ENCODE results near the gene BRS3. TPM values are rescaled to one million over a fixed set of nuclear protein-coding genes. Genes with fewer than 3 reads are reported as not detected.

BRS3 gene
- total and polyA plus RNA-seq, 10 of the 15 experiments (the other 5 are each of a cell fraction or from before 2014, with no cell fraction given) = not detected

GRCh38 chrX:136447308-136447707 is 40.4 kb upstream of the BRS3 start:
- ChIA-PET CTCF (no interaction called here), SMC1A (ENCODE audit: uncharacterized antibody, unreplicated experiment) (no interaction called here), RAD21 (ENCODE audit: unreplicated experiment) (no interaction called here), POLR2A (no interaction called here)
- BruUV-seq (replicated peaks) = no TSS peak
- TF ChIP-seq ZNF24 (IDR thresholded peaks at IDR 0.05) (no peak), RUNX3 (IDR thresholded peaks at IDR 0.05; ENCODE audit: low read length) (no peak), JUND (IDR thresholded peaks at IDR 0.05; ENCODE audit: low read depth, low read length) (no peak), BCLAF1 (IDR thresholded peaks at IDR 0.05) (no peak), HDAC6 (IDR thresholded peaks at IDR 0.05; ENCODE audit: unreplicated experiment) (no peak), HSF1 (IDR thresholded peaks at IDR 0.05; ENCODE audit: low read depth, low read length) (no peak), NRF1 (conservative IDR thresholded peaks at IDR 0.05; ENCODE audit: low read depth, low read length) (no peak)
- no peaks in the 10 kb centered on the region for H3K9me3 ChIP-seq (replicated peaks; ENCODE audit: control insufficient read depth, insufficient read depth, low read length)
- no peak overlapping the region for H3K9ac ChIP-seq (ENCODE audit: control insufficient read depth, insufficient read depth, low read length)
- intact Hi-C loops (cut with micrococcal nuclease; ENCODE audit: unreplicated experiment) (no loop called here), in situ Hi-C loops (cut with MboI) (no loop called here)
- H3K4me3 ChIP-seq = no peak overlapping the region
- WGBS (ENCODE audit: insufficient coverage, insufficient replicate concordance, low lambda C conversion rate, missing lambda C conversion rate) = 35% methylated on average over 2 of the region's 2 CpGs
- H3K27ac ChIP-seq (ENCODE audit: control insufficient read depth, insufficient read depth) = no peak overlapping the region
- H3K4me2 ChIP-seq (ENCODE audit: control insufficient read depth, insufficient read depth) = no peak overlapping the region
- DNase-seq (ENCODE audit: low read depth, low spot score) (no peak), FAIRE-seq (no peak), ATAC-seq (no peak)
- no peaks in the 10 kb centered on the region for H3K27me3 ChIP-seq (replicated peaks in 1 of 2; ENCODE audit: control insufficient read depth in 2 of 2, insufficient read depth in 2 of 2, low read length in 1 of 2)
- no peaks in the 10 kb centered on the region for H3K4me1 ChIP-seq (ENCODE audit: control insufficient read depth, insufficient read depth, low read length)
- no peak overlapping the region for H2AFZ ChIP-seq (ENCODE audit: control insufficient read depth, low read depth, low read length)
- H3K79me2 ChIP-seq (ENCODE audit: control insufficient read depth, insufficient read depth, low read length) = no peaks in the 10 kb centered on the region
- no peaks in the 10 kb centered on the region for H4K20me1 ChIP-seq (ENCODE audit: control insufficient read depth, insufficient read depth)
- H3K36me3 ChIP-seq (ENCODE audit: control insufficient read depth in 2 of 2, insufficient read depth in 2 of 2, low read length in 1 of 2) = no peaks in the 10 kb centered on the region

Data from GM12878 (cell line).